Measurements from ENCODE around the gene LRRC8D. TPM values are rescaled to one million over a fixed set of nuclear protein-coding genes. Genes with fewer than 3 reads are reported as not detected.
"Not testable (repeated sequence)": the region's sequence is repeated elsewhere in the genome, so short reads cannot be mapped to it uniquely, and the experiment has no call there.

Gene LRRC8D
- total RNA-seq, 1 donor from 2014 or later, result 22.2 TPM

DNA sequence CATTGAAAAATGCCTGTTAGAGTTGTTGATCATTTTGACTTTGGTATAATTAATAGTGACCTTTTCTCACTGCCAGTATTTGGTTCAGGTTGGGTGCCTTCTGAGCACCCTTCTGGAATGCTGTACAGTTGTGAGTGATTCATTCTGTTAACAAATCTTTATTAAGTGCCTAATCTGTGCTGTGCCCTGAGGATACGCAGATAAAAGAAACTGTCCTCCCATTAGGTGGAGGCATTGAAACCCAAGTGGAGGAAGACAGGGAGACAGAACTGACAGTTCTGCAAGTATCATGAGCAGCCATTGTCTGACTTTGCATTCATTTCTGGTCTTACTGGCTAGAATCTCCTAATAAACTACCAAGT is 97.9 kb downstream of the LRRC8D start:
- TF ChIP-seq, protein P1, sequence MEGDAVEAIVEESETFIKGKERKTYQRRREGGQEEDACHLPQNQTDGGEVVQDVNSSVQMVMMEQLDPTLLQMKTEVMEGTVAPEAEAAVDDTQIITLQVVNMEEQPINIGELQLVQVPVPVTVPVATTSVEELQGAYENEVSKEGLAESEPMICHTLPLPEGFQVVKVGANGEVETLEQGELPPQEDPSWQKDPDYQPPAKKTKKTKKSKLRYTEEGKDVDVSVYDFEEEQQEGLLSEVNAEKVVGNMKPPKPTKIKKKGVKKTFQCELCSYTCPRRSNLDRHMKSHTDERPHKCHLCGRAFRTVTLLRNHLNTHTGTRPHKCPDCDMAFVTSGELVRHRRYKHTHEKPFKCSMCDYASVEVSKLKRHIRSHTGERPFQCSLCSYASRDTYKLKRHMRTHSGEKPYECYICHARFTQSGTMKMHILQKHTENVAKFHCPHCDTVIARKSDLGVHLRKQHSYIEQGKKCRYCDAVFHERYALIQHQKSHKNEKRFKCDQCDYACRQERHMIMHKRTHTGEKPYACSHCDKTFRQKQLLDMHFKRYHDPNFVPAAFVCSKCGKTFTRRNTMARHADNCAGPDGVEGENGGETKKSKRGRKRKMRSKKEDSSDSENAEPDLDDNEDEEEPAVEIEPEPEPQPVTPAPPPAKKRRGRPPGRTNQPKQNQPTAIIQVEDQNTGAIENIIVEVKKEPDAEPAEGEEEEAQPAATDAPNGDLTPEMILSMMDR (IDR thresholded peaks at IDR 0.05), result no peak

GRCh38 chr1:89919174-89919573 is 98.3 kb downstream of the LRRC8D start:
- TF ChIP-seq, protein P1 (IDR thresholded peaks at IDR 0.05), result no peak
- H3K4me1 ChIP-seq, result no peaks in the 10 kb centered on the region
- DNase-seq (no peak), ATAC-seq (no peak)
- H3K9me3 ChIP-seq, result no peaks in the 10 kb centered on the region
- no peak overlapping the region for H3K4me3 ChIP-seq
- no peak overlapping the region for H3K27ac ChIP-seq
- H3K36me3 ChIP-seq, result no peaks in the 10 kb centered on the region
- intact Hi-C loops (cut with DNase I), result no loop called here
- H3K27me3 ChIP-seq (ENCODE audit: low read depth), result no peaks in the 10 kb centered on the region

More for the DNA sequence above, 97.9 kb downstream of the LRRC8D start:
- H3K36me3 ChIP-seq, result no peaks in the 10 kb centered on the region
- H3K27ac ChIP-seq, result no peak overlapping the region
- H3K4me3 ChIP-seq, result no peak overlapping the region
- no peaks in the 10 kb centered on the region for H3K27me3 ChIP-seq (ENCODE audit: low read depth)
- ATAC-seq, result no peak
- DNase-seq, result no peak
- H3K9me3 ChIP-seq, result no peaks in the 10 kb centered on the region
- intact Hi-C loops (cut with DNase I), result no loop called here
- no peaks in the 10 kb centered on the region for H3K4me1 ChIP-seq

- no peak overlapping the region for H3K27ac ChIP-seq
- TF ChIP-seq, protein P1 (IDR thresholded peaks at IDR 0.05), result no peak
- no peak for DNase-seq
- no peaks in the 10 kb centered on the region for H3K27me3 ChIP-seq (ENCODE audit: low read depth)
- no peaks in the 10 kb centered on the region for H3K9me3 ChIP-seq
- no peaks in the 10 kb centered on the region for H3K36me3 ChIP-seq
- intact Hi-C loops (cut with DNase I), result no loop called here
- no peaks in the 10 kb centered on the region for H3K4me1 ChIP-seq
- ATAC-seq, result no peak
- H3K4me3 ChIP-seq, result no peak overlapping the region
Observed at GRCh38 chr1:89922911-89923310, 102.1 kb downstream of the LRRC8D start.

GRCh38 chr1:89923517-89923916 is 102.7 kb downstream of the LRRC8D start:
- no peaks in the 10 kb centered on the region for H3K27me3 ChIP-seq (ENCODE audit: low read depth)
- H3K4me3 ChIP-seq, result no peak overlapping the region
- H3K36me3 ChIP-seq, result no peaks in the 10 kb centered on the region
- no peaks in the 10 kb centered on the region for H3K9me3 ChIP-seq
- TF ChIP-seq, protein P1 (IDR thresholded peaks at IDR 0.05), result no peak
- intact Hi-C loops (cut with DNase I), result no loop called here
- H3K27ac ChIP-seq, result no peak overlapping the region
- H3K4me1 ChIP-seq, result no peaks in the 10 kb centered on the region
- ATAC-seq (no peak), DNase-seq (no peak)

DNA sequence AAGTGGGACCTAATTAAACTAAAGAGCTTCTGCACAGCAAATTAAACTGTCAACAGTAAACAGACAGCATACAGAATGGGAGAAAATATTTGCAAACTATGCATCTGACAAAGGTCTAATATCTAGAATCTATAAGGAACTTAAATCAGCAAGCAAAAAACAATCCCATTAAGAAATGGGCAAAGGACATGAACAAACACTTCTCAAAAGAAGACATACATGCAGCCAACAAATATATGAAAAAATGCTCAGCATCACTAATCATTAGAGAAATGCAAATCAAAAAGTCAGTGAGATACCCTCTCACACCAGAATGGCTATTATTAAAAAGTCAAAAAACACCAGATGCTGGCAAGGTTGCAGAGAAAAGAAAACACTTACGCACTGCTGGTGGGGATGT is 103.2 kb downstream of the LRRC8D start:
- ATAC-seq; DNase-seq; H3K9me3 ChIP-seq; H3K36me3 ChIP-seq; H3K27me3 ChIP-seq (ENCODE audit: low read depth); H3K4me1 ChIP-seq; H3K4me3 ChIP-seq; H3K27ac ChIP-seq; intact Hi-C loops (cut with DNase I): not testable (repeated sequence)

- DNase-seq (no peak), ATAC-seq (no peak)
- H3K9me3 ChIP-seq, result no peaks in the 10 kb centered on the region
- H3K36me3 ChIP-seq, result no peaks in the 10 kb centered on the region
- intact Hi-C loops (cut with DNase I), result no loop called here
- H3K27me3 ChIP-seq (ENCODE audit: low read depth), result no peaks in the 10 kb centered on the region
- H3K27ac ChIP-seq, result no peak overlapping the region
- no peaks in the 10 kb centered on the region for H3K4me1 ChIP-seq
- TF ChIP-seq, protein P1 (IDR thresholded peaks at IDR 0.05), result no peak
- no peak overlapping the region for H3K4me3 ChIP-seq
Observed at GRCh38 chr1:89927049-89927448, 106.2 kb downstream of the LRRC8D start.

All from lower lobe of right lung (tissue), 2 donors.